Measurements from ENCODE around the gene ADCY2. TPM values are rescaled to one million over a fixed set of nuclear protein-coding genes. Genes with fewer than 3 reads are reported as not detected.

The ADCY2 gene
- total RNA-seq, 1 experiment from 2014 or later = 31.3 TPM

DNA sequence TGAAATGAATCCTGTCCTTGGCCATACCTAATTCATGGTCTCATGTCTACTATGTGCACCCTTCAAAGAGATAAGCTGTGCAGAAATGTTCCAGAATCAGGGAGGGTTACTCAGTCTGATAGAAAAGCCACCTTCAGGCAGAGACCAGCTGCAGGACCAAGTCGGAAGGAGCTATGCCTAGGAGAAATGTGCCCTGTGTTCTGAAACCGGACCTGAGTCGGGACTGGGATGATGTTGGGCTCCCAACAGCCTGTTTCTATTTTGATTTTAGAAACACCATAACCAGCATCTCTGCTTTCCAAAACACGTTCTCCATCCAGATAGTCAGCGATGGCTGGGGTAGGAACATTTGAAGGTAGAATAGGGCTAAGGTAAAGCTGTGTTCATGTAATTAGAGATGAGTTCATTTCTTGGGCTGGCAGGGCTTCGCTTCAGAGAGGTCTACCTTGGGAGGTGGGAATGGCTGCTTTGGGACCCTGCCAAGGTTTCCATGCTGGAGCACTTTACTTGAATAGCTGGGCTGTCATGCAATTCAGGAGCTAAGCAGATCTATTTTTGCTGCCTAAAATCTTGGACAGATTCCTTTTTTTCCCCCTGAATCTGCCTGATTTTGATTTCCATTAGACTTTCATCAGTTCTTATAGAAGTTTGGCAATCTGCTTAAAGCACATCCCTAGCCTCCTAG is 2.8 kb downstream of the ADCY2 start:
- Mint-ChIP-seq H3K27me3 (ENCODE audit: low read depth) (no peaks in the 10 kb centered on the region), H3K36me3 (ENCODE audit: insufficient read depth in 1 of 3, low read depth in 3 of 3) (peaks cover 0 to 7% (median 0%) of the 10 kb centered on the region in 3 experiments; a peak in 3 of 7 replicates), H3K4me1 (peaks cover 53 to 57% of the 10 kb centered on the region in 2 experiments), H3K27ac (no peak overlapping the region), H3K9me3 (no peaks in the 10 kb centered on the region; a peak in 2 of 5 replicates), H3K4me3 (peak overlapping the region; percentile 23 to 97; a peak in 4 of 5 replicates)
- H4K91ac ChIP-seq (ENCODE audit: insufficient read length, low read depth, low read length) = no peak overlapping the region
- peaks cover 19% of the 10 kb centered on the region for H3K23me2 ChIP-seq (ENCODE audit: insufficient read length, low read depth, low read length, poor library complexity, severe bottlenecking)
- H3K27me3 ChIP-seq (ENCODE audit: insufficient read depth, low read length) = no peaks in the 10 kb centered on the region
- peaks cover 23% of the 10 kb centered on the region for H3K4me1 ChIP-seq (ENCODE audit: insufficient read depth, low read length)
- H3K23ac ChIP-seq (ENCODE audit: insufficient read length, low read depth, low read length) = no peak overlapping the region
- H4K20me1 ChIP-seq (ENCODE audit: control insufficient read depth, insufficient read depth, insufficient read length) = no peaks in the 10 kb centered on the region
- no peak overlapping the region for H4K5ac ChIP-seq (ENCODE audit: insufficient read length, low read depth, low read length)
- H3K79me2 ChIP-seq (ENCODE audit: insufficient read depth, low read length) = peaks cover 40% of the 10 kb centered on the region; the same call in 1 of the 2 replicates
- no peak overlapping the region for H4K8ac ChIP-seq (replicated peaks; ENCODE audit: insufficient read length, low read depth, low read length)
- no peak overlapping the region for H2BK15ac ChIP-seq (ENCODE audit: low read depth, low read length)
- H2BK5ac ChIP-seq (ENCODE audit: insufficient read length, low read length) = no peak overlapping the region
- H3K9me3 ChIP-seq (ENCODE audit: control insufficient read depth, low read depth, low read length) = no peaks in the 10 kb centered on the region
- no peak overlapping the region for H3K9ac ChIP-seq (ENCODE audit: extremely low read depth, insufficient read length, low read length)
- no peak overlapping the region for H2AK5ac ChIP-seq (ENCODE audit: insufficient read length, low read length)
- H2BK12ac ChIP-seq (ENCODE audit: insufficient read length, low read depth, low read length) = no peak overlapping the region
- no peak overlapping the region for H2AFZ ChIP-seq (ENCODE audit: low read length)
- whole genome bisulfite sequencing (ENCODE audit: extremely low coverage, insufficient read length, low lambda C conversion rate) = no CpG with 5 or more reads among the region's 6 CpGs
- H3K27ac ChIP-seq (ENCODE audit: insufficient read length, low read depth, low read length) = no peak overlapping the region
- no peak overlapping the region for H3K14ac ChIP-seq (ENCODE audit: insufficient read depth, low read length)
- H3T11ph ChIP-seq (ENCODE audit: low read length) = no peak overlapping the region
- H3K4me2 ChIP-seq (ENCODE audit: insufficient read depth, insufficient read length, low read length) = peak overlapping the region; percentile 90
- no peak overlapping the region for H3K56ac ChIP-seq (ENCODE audit: insufficient read length, low read depth, low read length)
- H3K4ac ChIP-seq (ENCODE audit: low read depth, low read length) = no peak overlapping the region
- H3K18ac ChIP-seq (ENCODE audit: insufficient read length, low read depth, low read length) = no peak overlapping the region
- no peak overlapping the region for H2BK20ac ChIP-seq (ENCODE audit: low read depth, low read length, poor library complexity, severe bottlenecking)
- no peak overlapping the region for H2BK120ac ChIP-seq (ENCODE audit: low read depth, low read length, poor library complexity, severe bottlenecking)
- TF ChIP-seq, protein P1, sequence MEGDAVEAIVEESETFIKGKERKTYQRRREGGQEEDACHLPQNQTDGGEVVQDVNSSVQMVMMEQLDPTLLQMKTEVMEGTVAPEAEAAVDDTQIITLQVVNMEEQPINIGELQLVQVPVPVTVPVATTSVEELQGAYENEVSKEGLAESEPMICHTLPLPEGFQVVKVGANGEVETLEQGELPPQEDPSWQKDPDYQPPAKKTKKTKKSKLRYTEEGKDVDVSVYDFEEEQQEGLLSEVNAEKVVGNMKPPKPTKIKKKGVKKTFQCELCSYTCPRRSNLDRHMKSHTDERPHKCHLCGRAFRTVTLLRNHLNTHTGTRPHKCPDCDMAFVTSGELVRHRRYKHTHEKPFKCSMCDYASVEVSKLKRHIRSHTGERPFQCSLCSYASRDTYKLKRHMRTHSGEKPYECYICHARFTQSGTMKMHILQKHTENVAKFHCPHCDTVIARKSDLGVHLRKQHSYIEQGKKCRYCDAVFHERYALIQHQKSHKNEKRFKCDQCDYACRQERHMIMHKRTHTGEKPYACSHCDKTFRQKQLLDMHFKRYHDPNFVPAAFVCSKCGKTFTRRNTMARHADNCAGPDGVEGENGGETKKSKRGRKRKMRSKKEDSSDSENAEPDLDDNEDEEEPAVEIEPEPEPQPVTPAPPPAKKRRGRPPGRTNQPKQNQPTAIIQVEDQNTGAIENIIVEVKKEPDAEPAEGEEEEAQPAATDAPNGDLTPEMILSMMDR (conservative IDR thresholded peaks at IDR 0.05) = no peak
- H3K79me1 ChIP-seq (ENCODE audit: insufficient read depth, low read depth, low read length, poor library complexity, severe bottlenecking) = peaks cover 3% of the 10 kb centered on the region
- no peak for DNase-seq

All from H9 (cell line).